ENCODE results near the gene ST3GAL4. TPM values are rescaled to one million over a fixed set of nuclear protein-coding genes. Genes with fewer than 3 reads are reported as not detected.

Gene ST3GAL4
- total and polyA plus RNA-seq, 4 donors = 23.6 to 38.3 (median 31.7) TPM

- TF ChIP-seq, protein P1, sequence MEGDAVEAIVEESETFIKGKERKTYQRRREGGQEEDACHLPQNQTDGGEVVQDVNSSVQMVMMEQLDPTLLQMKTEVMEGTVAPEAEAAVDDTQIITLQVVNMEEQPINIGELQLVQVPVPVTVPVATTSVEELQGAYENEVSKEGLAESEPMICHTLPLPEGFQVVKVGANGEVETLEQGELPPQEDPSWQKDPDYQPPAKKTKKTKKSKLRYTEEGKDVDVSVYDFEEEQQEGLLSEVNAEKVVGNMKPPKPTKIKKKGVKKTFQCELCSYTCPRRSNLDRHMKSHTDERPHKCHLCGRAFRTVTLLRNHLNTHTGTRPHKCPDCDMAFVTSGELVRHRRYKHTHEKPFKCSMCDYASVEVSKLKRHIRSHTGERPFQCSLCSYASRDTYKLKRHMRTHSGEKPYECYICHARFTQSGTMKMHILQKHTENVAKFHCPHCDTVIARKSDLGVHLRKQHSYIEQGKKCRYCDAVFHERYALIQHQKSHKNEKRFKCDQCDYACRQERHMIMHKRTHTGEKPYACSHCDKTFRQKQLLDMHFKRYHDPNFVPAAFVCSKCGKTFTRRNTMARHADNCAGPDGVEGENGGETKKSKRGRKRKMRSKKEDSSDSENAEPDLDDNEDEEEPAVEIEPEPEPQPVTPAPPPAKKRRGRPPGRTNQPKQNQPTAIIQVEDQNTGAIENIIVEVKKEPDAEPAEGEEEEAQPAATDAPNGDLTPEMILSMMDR (IDR thresholded peaks at IDR 0.05; ENCODE audit: control extremely low read depth, extremely low read depth) = no peak
- peaks cover 0 to 3% (median 0%) of the 10 kb centered on the region in 4 donors for H3K36me3 ChIP-seq (ENCODE audit: control insufficient read depth in 4 of 4, insufficient read depth in 4 of 4, low read length in 4 of 4)
- H3K27me3 ChIP-seq (ENCODE audit: control insufficient read depth in 3 of 3, insufficient read depth in 3 of 3, low read length in 2 of 3) = no peaks in the 10 kb centered on the region
- H3K9ac ChIP-seq (ENCODE audit: insufficient read depth in 1 of 2, low read length in 2 of 2) = no peak overlapping the region
- DNase-seq = no peak
- no peaks in the 10 kb centered on the region for H3K9me3 ChIP-seq (ENCODE audit: control insufficient read depth in 4 of 4, insufficient read depth in 3 of 4, low read length in 3 of 4)
- 38 to 60% methylated on average over 4 of the region's 4 CpGs for WGBS, 2 donors
- peaks cover 22 to 85% (median 33%) of the 10 kb centered on the region in 5 donors for H3K4me1 ChIP-seq (ENCODE audit: control insufficient read depth in 5 of 5, insufficient read depth in 5 of 5, low read length in 5 of 5)
- H3K27ac ChIP-seq (ENCODE audit: low read depth in 1 of 2, low read length in 1 of 2) = peak overlapping the region in 1 of 2 donors; percentile 21
- no peak for ATAC-seq (ENCODE audit: insufficient read depth, low FRiP score)
- no peak overlapping the region for H3K4me3 ChIP-seq
Measured at GRCh38 chr11:126352934-126353801, 2.3 kb upstream of the ST3GAL4 start.

DNA sequence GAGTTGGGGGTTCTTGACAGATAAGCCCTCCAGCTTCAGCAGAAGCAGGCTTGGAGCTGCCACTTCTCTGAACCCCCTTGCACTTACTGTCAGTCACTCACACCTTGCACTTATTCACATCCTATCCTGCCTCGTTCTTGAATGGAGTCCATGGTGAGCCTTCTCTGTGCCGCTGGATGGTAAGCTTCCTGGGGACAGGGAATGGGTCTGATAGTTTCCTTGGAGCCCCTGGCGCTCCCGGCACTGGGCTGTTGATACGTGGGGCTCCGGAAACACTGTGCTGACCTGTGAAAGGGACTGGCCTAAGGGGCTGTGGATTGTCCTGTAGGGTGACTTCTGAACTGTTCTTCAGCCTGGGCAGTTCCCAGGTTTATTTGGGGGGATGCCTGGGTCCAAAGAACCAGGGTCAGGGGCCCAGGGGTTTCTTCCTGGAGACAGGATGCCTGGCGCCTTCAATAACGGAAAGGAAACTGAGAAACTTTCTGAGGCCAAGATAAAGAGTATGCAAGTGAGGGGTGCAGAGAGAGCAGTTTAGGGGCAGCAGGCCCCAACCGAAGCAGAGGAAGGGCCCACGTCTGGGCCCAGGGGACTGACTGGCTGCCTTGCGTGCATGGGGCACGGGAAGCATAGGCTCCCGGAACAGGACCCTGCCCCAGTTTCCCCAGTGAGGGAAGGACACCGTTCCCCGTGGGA is 709 bp upstream of the ST3GAL4 start:
- Histone ChIP-seq H3K9ac (ENCODE audit: insufficient read depth in 1 of 2, low read length in 2 of 2) (peak overlapping the region; percentile 45 to 64), H3K27ac (ENCODE audit: low read depth in 1 of 2, low read length in 1 of 2) (peak overlapping the region; percentile 79 to 92), H3K4me3 (peak overlapping the region; percentile 68), H3K4me1 (ENCODE audit: control insufficient read depth in 5 of 5, insufficient read depth in 5 of 5, low read length in 5 of 5) (peaks cover 27 to 85% (median 27%) of the 10 kb centered on the region in 5 donors), H3K36me3 (ENCODE audit: control insufficient read depth in 4 of 4, insufficient read depth in 4 of 4, low read length in 4 of 4) (peaks cover 0 to 3% (median 0%) of the 10 kb centered on the region in 4 donors), H3K27me3 (ENCODE audit: control insufficient read depth in 3 of 3, insufficient read depth in 3 of 3, low read length in 2 of 3) (no peaks in the 10 kb centered on the region), H3K9me3 (ENCODE audit: control insufficient read depth in 4 of 4, insufficient read depth in 3 of 4, low read length in 3 of 4) (no peaks in the 10 kb centered on the region)
- DNase-seq = no peak
- TF ChIP-seq, protein P1 (IDR thresholded peaks at IDR 0.05; ENCODE audit: control extremely low read depth, extremely low read depth) = no peak
- no peak for ATAC-seq (ENCODE audit: insufficient read depth, low FRiP score)
- WGBS, 2 donors = 21 to 31% methylated on average over 15 of the region's 15 CpGs

DNA sequence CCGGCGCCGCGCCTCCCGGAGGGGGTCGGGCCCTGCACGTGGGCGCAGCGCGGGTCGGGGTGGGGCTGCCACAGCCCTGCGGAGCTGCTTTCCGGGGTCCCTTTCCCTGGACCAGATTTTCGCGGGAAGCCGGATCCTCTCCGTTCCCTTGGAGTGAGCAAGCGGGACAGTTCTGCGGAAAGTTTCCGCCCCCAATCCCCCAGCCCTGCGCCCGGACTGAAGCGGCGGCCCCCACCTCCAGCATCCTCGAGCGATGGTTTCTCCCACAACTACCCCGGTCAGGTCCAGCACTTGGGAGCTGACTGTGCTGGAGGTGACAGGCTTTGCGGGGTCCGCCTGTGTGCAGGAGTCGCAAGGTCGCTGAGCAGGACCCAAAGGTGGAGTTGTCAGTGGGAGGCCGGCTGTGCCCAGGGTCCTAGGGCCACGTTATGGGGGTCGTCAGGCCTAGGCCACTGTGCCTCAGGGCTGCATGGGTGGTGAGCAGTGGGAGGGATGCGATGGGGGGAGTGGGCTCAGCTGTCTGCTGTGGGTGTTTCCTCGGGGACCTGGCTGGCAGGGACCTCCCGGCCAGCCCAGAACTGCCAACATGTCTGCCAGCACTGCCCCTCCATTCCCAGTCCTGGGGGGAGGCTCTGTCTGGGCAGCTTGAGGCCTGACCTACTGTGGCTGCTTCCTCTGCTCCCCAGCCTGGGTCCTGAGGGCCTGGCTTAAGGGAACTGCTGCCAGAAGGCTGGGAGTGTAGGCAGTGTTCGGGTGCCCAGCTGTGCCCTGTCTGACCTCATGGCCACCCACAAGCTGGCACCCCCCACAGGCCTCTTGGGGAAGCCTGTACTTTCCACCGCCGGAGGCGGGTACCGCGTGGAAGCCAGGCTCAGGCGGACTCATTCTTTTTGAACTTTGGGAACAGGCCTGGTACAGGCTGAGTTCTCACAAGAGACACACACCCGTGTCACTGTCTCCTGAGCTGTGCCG is 726 bp downstream of the ST3GAL4 start:
- Histone ChIP-seq H3K9me3 (ENCODE audit: control insufficient read depth in 4 of 4, insufficient read depth in 3 of 4, low read length in 3 of 4) (no peaks in the 10 kb centered on the region), H3K4me1 (ENCODE audit: control insufficient read depth in 5 of 5, insufficient read depth in 5 of 5, low read length in 5 of 5) (peaks cover 26 to 75% (median 29%) of the 10 kb centered on the region in 5 donors), H3K27me3 (ENCODE audit: control insufficient read depth in 3 of 3, insufficient read depth in 3 of 3, low read length in 2 of 3) (no peaks in the 10 kb centered on the region), H3K36me3 (ENCODE audit: control insufficient read depth in 4 of 4, insufficient read depth in 4 of 4, low read length in 4 of 4) (peaks cover 0 to 3% (median 0%) of the 10 kb centered on the region in 4 donors), H3K9ac (ENCODE audit: insufficient read depth in 1 of 2, low read length in 2 of 2) (peak overlapping the region in 1 of 2 donors; percentile 32), H3K4me3 (peak overlapping the region; percentile 51), H3K27ac (ENCODE audit: low read depth in 1 of 2, low read length in 1 of 2) (peak overlapping the region; percentile 76 to 79)
- WGBS, 2 donors = 7 to 14% methylated on average over 45 to 46 of the region's 46 CpGs
- TF ChIP-seq, protein P1 (IDR thresholded peaks at IDR 0.05; ENCODE audit: control extremely low read depth, extremely low read depth) = no peak
- DNase-seq = peak in 1 of 3 donors; percentile 45
- ATAC-seq (ENCODE audit: insufficient read depth, low FRiP score) = no peak

All from lung (tissue), 12 donors.